HCT116 (cell line): ENCODE results near the gene JAM3. TPM values are rescaled to one million over a fixed set of nuclear protein-coding genes. Genes with fewer than 3 reads are reported as not detected.

Experiments used
- ATAC-seq: fragments of 200-7000 bp; cut with Tn5 transposase; 2 replicates; pipeline ENCODE4 v1.9.1; 2020; ENCODE audit warnings: mild to moderate bottlenecking, moderate library complexity
- BruUV-seq: library from RNA; stranded (reverse); fragments of 400-500 nt; replicated peaks from 2 replicates; lab custom pipeline; 2021; lab: Mats Ljungman, UMichigan
- CTCF ChIA-PET: fragments of 300-600 bp; sonication (Branson Sonifier 250); formaldehyde crosslinking; loops from one replicate; lab custom pipeline; 2021; ENCODE audit warnings: antibody characterized with exemption; lab: Charles Lee
- POLR2A ChIA-PET: fragments of 300-600, 350-600 bp; sonication (Branson Sonifier 250); formaldehyde crosslinking; loops from one replicate; lab custom pipeline; 2021; ENCODE audit warnings: antibody characterized with exemption; lab: Charles Lee
- RAD21 ChIA-PET, 2 experiments: fragments of 300-600 bp; sonication (Branson Sonifier 250); formaldehyde crosslinking; loops; one replicate each; lab custom pipeline; 2023; ENCODE audit warnings: low total read pairs in 2 of 2; ENCODE audit not compliant: uncharacterized antibody in 2 of 2, unreplicated experiment in 2 of 2, low non-redundant PET in 1 of 2; lab: Charles Lee
- DNase-seq: peaks from one replicate; pipeline ENCODE4 v3.0.0-alpha.2; 2010; ENCODE audit warnings: low read depth, low spot score
- H2AFZ ChIP-seq: fragments of 200-600 bp; shearing (Covaris generic), sonication (generic); 2 replicates; pipeline ENCODE4 v1.6.1; 2017; ENCODE audit warnings: low read depth, mixed run types, mixed read lengths, antibody characterized with exemption, low read length; ENCODE audit not compliant: poor library complexity, severe bottlenecking
- H3K27ac ChIP-seq: 2 replicates; pipeline ENCODE4 v1.5.1; 2012; ENCODE audit warnings: low read depth, low read length
- H3K27me3 ChIP-seq: fragments of 200-600 bp; sonication (generic); 2 replicates; pipeline ENCODE4 v1.6.1; 2016; ENCODE audit warnings: mixed run types, low read length, mixed read lengths; ENCODE audit not compliant: insufficient read depth
- H3K36me3 ChIP-seq, 2 experiments: fragments of 200-500 bp in 1 of 2; fragments of 200-600 bp in 1 of 2; sonication (Bioruptor generic) in 1 of 2; sonication (generic) in 1 of 2; 2 replicates each; pipeline versions ENCODE4 v1.5.1 to v1.6.1; 2014 to 2016; ENCODE audit warnings: low read length in 2 of 2, inconsistent platforms in 1 of 2, mixed read lengths in 1 of 2, mixed run types in 1 of 2; ENCODE audit not compliant: insufficient read depth in 2 of 2, control insufficient read depth in 1 of 2
- H3K4me1 ChIP-seq, 2 experiments: fragments of 200-600 bp in 1 of 2; sonication (generic) in 1 of 2; 2 replicates each; pipeline versions ENCODE4 v1.5.1 to v1.6.1; 2012 to 2017; ENCODE audit warnings: low read length in 2 of 2, inconsistent platforms in 1 of 2, mild to moderate bottlenecking in 1 of 2, mixed read lengths in 1 of 2, mixed run types in 1 of 2, moderate library complexity in 1 of 2; ENCODE audit not compliant: insufficient read depth in 2 of 2, control insufficient read depth in 1 of 2
- H3K4me2 ChIP-seq: fragments of 200-600 bp; sonication (generic); 2 replicates; pipeline ENCODE4 v1.6.1; 2017; ENCODE audit warnings: mixed run types, low read length, mixed read lengths
- H3K4me3 ChIP-seq, 2 experiments: fragments of 200-600 bp in 1 of 2; sonication (generic) in 1 of 2; replicated peaks in 1 of 2; 2 replicates each; pipeline ENCODE4 v1.5.1; 2011 to 2016; ENCODE audit warnings: low read length in 2 of 2, control low read depth in 1 of 2, low read depth in 1 of 2, mild to moderate bottlenecking in 1 of 2, mixed read lengths in 1 of 2, mixed run types in 1 of 2
- H3K79me2 ChIP-seq: fragments of 200-600 bp; sonication (generic); 2 replicates; pipeline ENCODE4 v1.6.1; 2017; ENCODE audit warnings: mild to moderate bottlenecking, mixed run types, low read length, moderate library complexity, mixed read lengths; ENCODE audit not compliant: insufficient read depth
- H3K9ac ChIP-seq: fragments of 200-600 bp; sonication (generic); 2 replicates; pipeline ENCODE4 v1.6.1; 2016; ENCODE audit warnings: low read length, mixed read lengths
- H3K9me2 ChIP-seq: fragments of 200-600 bp; sonication (generic), shearing (Covaris generic); 2 replicates; pipeline ENCODE4 v1.6.1; 2017; ENCODE audit warnings: mixed run types, mild to moderate bottlenecking, moderate library complexity; ENCODE audit not compliant: insufficient read depth
- H3K9me3 ChIP-seq, 2 experiments: fragments of 200-500 bp in 1 of 2; fragments of 200-600 bp in 1 of 2; sonication (Bioruptor generic) in 1 of 2; sonication (generic) in 1 of 2; 2 replicates each; pipeline ENCODE4 v1.6.1; 2014 to 2017; ENCODE audit warnings: low read length in 2 of 2, mixed read lengths in 2 of 2, inconsistent platforms in 1 of 2, low read depth in 1 of 2, mild to moderate bottlenecking in 1 of 2, mixed run types in 1 of 2, moderate library complexity in 1 of 2; ENCODE audit not compliant: control insufficient read depth in 1 of 2, insufficient read depth in 1 of 2
- H4K20me1 ChIP-seq: fragments of 200-600 bp; sonication (generic), shearing (Covaris generic); 2 replicates; pipeline ENCODE4 v1.6.1; 2017; ENCODE audit warnings: mixed run types, mild to moderate bottlenecking, moderate library complexity; ENCODE audit not compliant: insufficient read depth
- ATF3 ChIP-seq: IDR thresholded peaks from 2 replicates; pipeline ENCODE4 v1.6.1; 2012
- CBX3 ChIP-seq: IDR thresholded peaks from 2 replicates; pipeline ENCODE4 v1.6.1; 2012; ENCODE audit warnings: low read depth
- FOSL1 ChIP-seq: IDR thresholded peaks from 2 replicates; pipeline ENCODE4 v1.6.1; 2012; ENCODE audit warnings: low read depth
- POLR2AphosphoS5 ChIP-seq: IDR thresholded peaks from 2 replicates; pipeline ENCODE4 v1.6.1; 2011; ENCODE audit warnings: mild to moderate bottlenecking, low read depth, low read length, moderate library complexity
- SIN3A ChIP-seq: IDR thresholded peaks from 2 replicates; pipeline ENCODE4 v1.6.1; 2012; ENCODE audit warnings: low read depth
- SP1 ChIP-seq: IDR thresholded peaks from 2 replicates; pipeline ENCODE4 v1.6.1; 2012; ENCODE audit warnings: low read depth
- SRF ChIP-seq: IDR thresholded peaks from 2 replicates; pipeline ENCODE4 v1.6.1; 2012; ENCODE audit warnings: low read depth
- TCF7L2 ChIP-seq: IDR thresholded peaks from 2 replicates; pipeline ENCODE4 v1.7.0; 2011; ENCODE audit warnings: borderline replicate concordance, inconsistent platforms; ENCODE audit not compliant: insufficient read depth, insufficient read length; ENCODE audit errors: extremely low read depth
- ZBTB33 ChIP-seq: IDR thresholded peaks from 2 replicates; pipeline ENCODE4 v1.6.1; 2011; ENCODE audit warnings: mild to moderate bottlenecking, low read length, moderate library complexity; ENCODE audit not compliant: insufficient replicate concordance; ENCODE audit errors: extremely low read depth
- ZNF274 ChIP-seq: fragments of 200-500 bp; sonication (Bioruptor generic); IDR thresholded peaks from 2 replicates; pipeline ENCODE4 v1.6.1; 2014; ENCODE audit warnings: mild to moderate bottlenecking, low read depth, low read length, inconsistent platforms
- intact Hi-C: fragments of 100-400 bp; cut with micrococcal nuclease; formaldehyde crosslinking; loops from 2 replicates; pipeline ENCODE4 v1.10.0; 2022
- total RNA-seq: library from RNA; stranded (reverse); gene quantifications from one replicate; pipeline ENCODE4 v1.2.1, GENCODE V29; 2021; ENCODE audit not compliant: unreplicated experiment

Gene JAM3
- total RNA-seq, 1 experiment from 2014 or later, result 0.25 TPM

GRCh38 chr11:134046681-134047449, 22.0 kb upstream of the JAM3 start:
- ATAC-seq, result no peak
- Histone ChIP-seq H3K9me3 (no peaks in the 10 kb centered on the region), H3K27ac (no peak overlapping the region), H3K4me1 (peaks cover 0 to 8% of the 10 kb centered on the region in 2 experiments; a peak in 1 of 4 replicates), H2AFZ (no peak overlapping the region), H3K9ac (no peak overlapping the region), H3K9me2 (no peaks in the 10 kb centered on the region), H3K4me2 (no peak overlapping the region), H3K79me2 (no peaks in the 10 kb centered on the region), H3K4me3 (no peak overlapping the region), H4K20me1 (no peaks in the 10 kb centered on the region), H3K27me3 (0 out of 2 replicates have a peak, but pooled peaks cover 7% of the 10 kb centered on the region), H3K36me3 (no peaks in the 10 kb centered on the region)
- ChIA-PET POLR2A (no interaction called here), RAD21 (no interaction called here), CTCF (no interaction called here)
- TF ChIP-seq POLR2AphosphoS5, result no peak
- no peak for TF ChIP-seq ATF3
- TF ChIP-seq TCF7L2, result no peak
- no peak for TF ChIP-seq CBX3
- TF ChIP-seq ZNF274, result no peak
- TF ChIP-seq SP1, result no peak
- no peak for TF ChIP-seq ZBTB33
- no peak for TF ChIP-seq SIN3A
- no peak for TF ChIP-seq FOSL1
- TF ChIP-seq SRF, result no peak
- no TSS peak for BruUV-seq
- DNase-seq, result no peak
- intact Hi-C loops, result no loop called here
